Sigmoid colon (tissue), 4 donors: Measurements from ENCODE around the gene ADAMTS8.

ENCODE experiments used
- CTCF ChIP-seq, 4 experiments: fragments of 450-650 bp in 3 of 4; fragments of 200-600 bp in 1 of 4; IDR thresholded peaks; one replicate each; pipeline ENCODE4 v1.5.1; 2016 to 2019; ENCODE audit warnings: antibody characterized with exemption in 4 of 4, mild to moderate bottlenecking in 3 of 4, moderate library complexity in 2 of 4
- EP300 ChIP-seq, 4 donors: sonication (generic); formaldehyde crosslinking; IDR thresholded peaks; one replicate each; pipeline ENCODE4 v1.6.1; 2017; ENCODE audit warnings: antibody characterized with exemption in 4 of 4

- TF ChIP-seq CTCF (IDR thresholded peaks at IDR 0.05) (no peak), EP300 (IDR thresholded peaks at IDR 0.05) (no peak)
Observed at GRCh38 chr11:130369141-130369691, 59.2 kb downstream of the ADAMTS8 start.
